IMR-90 (cell line): ENCODE results near the gene OSBPL1A. TPM values are rescaled to one million over a fixed set of nuclear protein-coding genes. Genes with fewer than 3 reads are reported as not detected.

Experiments
- ATAC-seq: fragments of 200-7000 bp; cut with Tn5 transposase; 2 replicates; pipeline ENCODE4 v1.9.1; 2020; ENCODE audit warnings: low read depth, mild to moderate bottlenecking, moderate library complexity
- BruUV-seq: library from RNA; stranded (reverse); fragments of 400-500 nt; replicated peaks from 2 replicates; lab custom pipeline; 2021; lab: Mats Ljungman, UMichigan
- CTCF ChIA-PET: fragments of 300-600 bp; formaldehyde crosslinking; extraction: SDS; loops from one replicate; lab custom pipeline; 2021; ENCODE audit warnings: antibody characterized with exemption; lab: Yijun Ruan, JAX
- POLR2A ChIA-PET: fragments of 300-600 bp; sonication (Branson Sonifier 250); formaldehyde crosslinking; loops from one replicate; lab custom pipeline; 2022; ENCODE audit warnings: antibody characterized with exemption; ENCODE audit not compliant: unreplicated experiment; lab: Charles Lee
- DNase-seq: peaks from one replicate; pipeline ENCODE4 v3.0.0; 2013
- H2AFZ ChIP-seq: replicated peaks from 2 replicates; pipeline ENCODE3; 2013; ENCODE audit warnings: low read length, mild to moderate bottlenecking; ENCODE audit not compliant: poor library complexity
- H2AK5ac ChIP-seq: 2 replicates; pipeline ENCODE4 v1.6.1; 2013; ENCODE audit warnings: low read depth, low read length, inconsistent platforms
- H2AK9ac ChIP-seq: replicated peaks from 2 replicates; pipeline ENCODE3; 2013; ENCODE audit warnings: mild to moderate bottlenecking, low read depth, low read length, moderate library complexity; ENCODE audit not compliant: poor library complexity
- H2BK120ac ChIP-seq: 2 replicates; pipeline ENCODE4 v1.6.1; 2013; ENCODE audit warnings: low read depth, low read length, inconsistent platforms
- H2BK15ac ChIP-seq: 3 replicates; pipeline ENCODE4 v1.6.1; 2013; ENCODE audit warnings: low read depth, low read length, inconsistent platforms
- H2BK20ac ChIP-seq: 2 replicates; pipeline ENCODE4 v1.6.1; 2013; ENCODE audit warnings: low read depth, mild to moderate bottlenecking, inconsistent platforms, low read length, moderate library complexity
- H2BK5ac ChIP-seq: 2 replicates; pipeline ENCODE4 v1.6.1; 2013; ENCODE audit warnings: mild to moderate bottlenecking, low read depth, low read length, inconsistent platforms; ENCODE audit not compliant: poor library complexity, severe bottlenecking
- H3K14ac ChIP-seq: replicated peaks from 2 replicates; pipeline ENCODE4 v1.6.1; 2013; ENCODE audit warnings: low read depth, low read length, inconsistent platforms
- H3K18ac ChIP-seq: 2 replicates; pipeline ENCODE4 v1.6.1; 2013; ENCODE audit warnings: low read depth, low read length, control low read depth
- H3K23ac ChIP-seq: 2 replicates; pipeline ENCODE4 v1.6.1; 2013; ENCODE audit warnings: low read depth, low read length, inconsistent platforms
- H3K27ac ChIP-seq: 2 replicates; pipeline ENCODE4 v1.5.1; 2013; ENCODE audit warnings: mild to moderate bottlenecking, control low read depth, low read length; ENCODE audit not compliant: insufficient read depth
- H3K27me3 ChIP-seq: 2 replicates; pipeline ENCODE4 v1.6.1; 2013; ENCODE audit warnings: low read length; ENCODE audit not compliant: control insufficient read depth, insufficient read depth
- H3K36me3 ChIP-seq: 2 replicates; pipeline ENCODE4 v1.6.1; 2013; ENCODE audit warnings: low read length, mixed read lengths; ENCODE audit not compliant: control insufficient read depth, insufficient read depth
- H3K4ac ChIP-seq: 2 replicates; pipeline ENCODE4 v1.6.1; 2013; ENCODE audit warnings: low read depth, low read length, inconsistent platforms
- H3K4me1 ChIP-seq: 2 replicates; pipeline ENCODE4 v1.6.1; 2013; ENCODE audit warnings: low read length, mixed read lengths; ENCODE audit not compliant: control insufficient read depth, insufficient read depth
- H3K4me2 ChIP-seq: 2 replicates; pipeline ENCODE4 v1.6.1; 2013; ENCODE audit warnings: low read depth, mild to moderate bottlenecking, control low read depth, low read length, moderate library complexity
- H3K4me3 ChIP-seq: 2 replicates; pipeline ENCODE4 v1.5.1; 2013; ENCODE audit warnings: low read depth, mild to moderate bottlenecking, control low read depth, low read length, moderate library complexity; ENCODE audit not compliant: insufficient read depth
- H3K56ac ChIP-seq: 2 replicates; pipeline ENCODE4 v1.6.1; 2013; ENCODE audit warnings: low read length, inconsistent platforms; ENCODE audit not compliant: insufficient read depth; ENCODE audit errors: extremely low read depth
- H3K79me1 ChIP-seq, 2 experiments: 2 replicates each; pipeline ENCODE4 v1.6.1; 2013; ENCODE audit warnings: low read length in 2 of 2, inconsistent platforms in 1 of 2, low read depth in 1 of 2
- H3K9ac ChIP-seq: 2 replicates; pipeline ENCODE4 v1.6.1; 2013; ENCODE audit warnings: low read depth, low read length, control low read depth
- H3K9me1 ChIP-seq: 2 replicates; pipeline ENCODE4 v1.6.1; 2013; ENCODE audit warnings: low read length, inconsistent platforms; ENCODE audit not compliant: insufficient read depth
- H3K9me3 ChIP-seq: 2 replicates; pipeline ENCODE4 v1.6.1; 2013; ENCODE audit warnings: low read length; ENCODE audit not compliant: control insufficient read depth, insufficient read depth
- H4K20me1 ChIP-seq: 2 replicates; pipeline ENCODE4 v1.6.1; 2013; ENCODE audit warnings: low read length, inconsistent platforms; ENCODE audit not compliant: insufficient read depth
- H4K5ac ChIP-seq: 2 replicates; pipeline ENCODE4 v1.6.1; 2013; ENCODE audit warnings: mild to moderate bottlenecking, low read depth, low read length, control low read depth
- H4K8ac ChIP-seq, 2 experiments: 2 replicates each; pipeline ENCODE4 v1.6.1; 2013; ENCODE audit warnings: low read depth in 2 of 2, low read length in 2 of 2, control low read depth in 1 of 2, inconsistent platforms in 1 of 2
- H4K91ac ChIP-seq: 2 replicates; pipeline ENCODE4 v1.6.1; 2013; ENCODE audit warnings: low read depth, low read length, inconsistent platforms; ENCODE audit not compliant: insufficient read depth
- CEBPB ChIP-seq: IDR thresholded peaks from 2 replicates; pipeline ENCODE4 v1.6.1; 2012; ENCODE audit warnings: low read depth, low read length, improper control_type of control experiment
- WGBS, 2 experiments: methylation state at CpG; one replicate each; pipeline versions ENCODE4 v1.1.5 to v1.1.7; 2013; ENCODE audit warnings: missing lambda C conversion rate in 2 of 2; ENCODE audit not compliant: insufficient read length in 1 of 2; ENCODE audit errors: extremely low coverage in 2 of 2; 5-methylcytosine and 5-hydroxymethylcytosine counted together
- dilution Hi-C: fragments of 300-500 bp; cut with HindIII; formaldehyde crosslinking; loops from one replicate; pipeline ENCODE4 v1.14.3; 2018; ENCODE audit warnings: low sequenced_read_pairs; ENCODE audit not compliant: unreplicated experiment
- in situ Hi-C: fragments of 300-500 bp; cut with MboI; formaldehyde crosslinking; loops from 3 replicates; pipeline ENCODE4 v1.14.3; 2019; ENCODE audit warnings: low sequenced_read_pairs, inconsistent platforms, mixed read lengths
- intact Hi-C: fragments of 100-400 bp; cut with micrococcal nuclease; formaldehyde crosslinking; loops from 2 replicates; pipeline ENCODE4 v1.10.0; 2022
- polyA plus RNA-seq, 3 experiments: library from polyadenylated mRNA; depleted of rRNA; stranded (reverse); fragments of >200 nt; gene quantifications; 2 replicates each; pipeline ENCODE4 v1.2.3, GENCODE V29; 2012; ENCODE audit warnings: low replicate concordance in 1 of 3
- total RNA-seq: library from RNA; depleted of rRNA; stranded (reverse); fragments of >200 nt; gene quantifications from 2 replicates; pipeline ENCODE4 v1.2.3, GENCODE V29; 2012

The OSBPL1A gene
- total and polyA plus RNA-seq, 2 of the 4 experiments (the other 2 are of a cell fraction) = 29.4 to 70.4 TPM

DNA sequence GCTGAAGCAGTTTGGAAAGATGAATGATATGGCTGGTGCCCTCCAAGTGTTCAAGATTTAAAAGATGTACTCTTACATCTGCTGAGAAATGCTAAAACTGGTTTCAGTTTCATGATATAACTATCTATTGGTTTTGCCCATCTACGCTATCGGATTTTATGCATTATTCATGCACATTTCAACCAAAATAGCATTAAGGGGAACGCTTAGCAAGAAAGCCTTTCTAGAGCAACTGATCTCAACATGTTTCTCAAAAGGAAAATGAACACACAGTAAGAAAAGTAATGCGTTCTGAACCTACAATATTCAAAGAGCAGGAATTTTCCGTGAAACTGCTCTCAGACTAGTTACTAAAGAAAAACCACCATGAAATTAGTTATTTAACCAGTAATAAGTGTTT lies 164.8 kb downstream of the OSBPL1A start:
- Histone ChIP-seq H2AFZ (no peak overlapping the region), H4K20me1 (peaks cover 7% of the 10 kb centered on the region; the same call in 1 of the 2 replicates), H3K79me1 (peaks cover 8 to 35% of the 10 kb centered on the region in 2 experiments; a peak in 3 of 4 replicates), H3K9ac (no peak overlapping the region), H2BK15ac (no peak overlapping the region), H3K4me2 (no peak overlapping the region), H4K5ac (no peak overlapping the region), H3K56ac (no peak overlapping the region), H2BK20ac (no peak overlapping the region), H3K14ac (no peak overlapping the region), H3K4ac (no peak overlapping the region), H3K9me3 (peaks cover 2% of the 10 kb centered on the region; the same call in 1 of the 2 replicates), H2AK5ac (no peak overlapping the region), H4K91ac (no peak overlapping the region), H3K18ac (no peak overlapping the region), H3K27ac (no peak overlapping the region), H2AK9ac (no peak overlapping the region), H4K8ac (no peak overlapping the region), H2BK5ac (no peak overlapping the region), H3K23ac (no peak overlapping the region), H3K4me1 (peaks cover 15% of the 10 kb centered on the region), H2BK120ac (no peak overlapping the region), H3K9me1 (peaks cover 18% of the 10 kb centered on the region), H3K36me3 (peaks cover 13% of the 10 kb centered on the region), H3K27me3 (no peaks in the 10 kb centered on the region), H3K4me3 (no peak overlapping the region)
- ChIA-PET CTCF (no interaction called here), POLR2A (no interaction called here)
- BruUV-seq = no TSS peak
- ATAC-seq (no peak), DNase-seq (no peak)
- no peak for TF ChIP-seq CEBPB
- no CpG with 5 or more reads among the region's 5 CpGs for WGBS, 2 experiments
- dilution Hi-C loops (no loop called here), in situ Hi-C loops (no loop called here), intact Hi-C loops (no loop called here)
